GM12875 (cell line): Measurements from ENCODE around the gene SAMD10.

Source experiments
- H3K4me3 ChIP-seq: one replicate; pipeline ENCODE4 v1.5.1; 2011; ENCODE audit warnings: low read depth, low read length, control low read depth
- CTCF ChIP-seq: IDR thresholded peaks from 2 replicates; pipeline ENCODE4 v1.5.1; 2011; ENCODE audit warnings: low read depth, mild to moderate bottlenecking, control low read depth, inconsistent platforms, low read length, moderate library complexity, borderline replicate concordance; ENCODE audit not compliant: insufficient read depth

Gene SAMD10

GRCh38 chr20:63967330-63968135 is 11.9 kb downstream of the SAMD10 start:
- no peak for TF ChIP-seq CTCF

GRCh38 chr20:63966944-63967322 is 12.5 kb downstream of the SAMD10 start:
- TF ChIP-seq CTCF = no peak
- H3K4me3 ChIP-seq = no peak overlapping the region

More at GRCh38 chr20:63967330-63968135, 11.9 kb downstream of the SAMD10 start:
- no peak overlapping the region for H3K4me3 ChIP-seq

GRCh38 chr20:63966172-63966943 is 13.1 kb downstream of the SAMD10 start:
- TF ChIP-seq CTCF = no peak
- no peak overlapping the region for H3K4me3 ChIP-seq

- no peak overlapping the region for H3K4me3 ChIP-seq
- TF ChIP-seq CTCF = no peak
These were observed 15.0 kb downstream of the SAMD10 start for GRCh38 chr20:63964412-63964811.

- no peak for TF ChIP-seq CTCF
- no peak overlapping the region for H3K4me3 ChIP-seq
These were observed 15.6 kb downstream of the SAMD10 start for GRCh38 chr20:63963784-63964301.

GRCh38 chr20:63963348-63963741 is 16.1 kb downstream of the SAMD10 start:
- no peak overlapping the region for H3K4me3 ChIP-seq
- TF ChIP-seq CTCF = no peak
